Anterior cingulate cortex (tissue), 58 donors: ENCODE measurements around the gene ZNF747.
A peak's percentile ranks its signal among the peaks of the same experiment; 100 is the strongest.
"Not testable (repeated sequence)": the region's sequence is repeated elsewhere in the genome, so short reads cannot be mapped to it uniquely, and the experiment has no call there.

Source experiments
- DNase-seq, 58 donors: peaks; one replicate each; lab custom pipeline; 2025; lab: John Stamatoyannopoulos, UW

Gene ZNF747

DNA sequence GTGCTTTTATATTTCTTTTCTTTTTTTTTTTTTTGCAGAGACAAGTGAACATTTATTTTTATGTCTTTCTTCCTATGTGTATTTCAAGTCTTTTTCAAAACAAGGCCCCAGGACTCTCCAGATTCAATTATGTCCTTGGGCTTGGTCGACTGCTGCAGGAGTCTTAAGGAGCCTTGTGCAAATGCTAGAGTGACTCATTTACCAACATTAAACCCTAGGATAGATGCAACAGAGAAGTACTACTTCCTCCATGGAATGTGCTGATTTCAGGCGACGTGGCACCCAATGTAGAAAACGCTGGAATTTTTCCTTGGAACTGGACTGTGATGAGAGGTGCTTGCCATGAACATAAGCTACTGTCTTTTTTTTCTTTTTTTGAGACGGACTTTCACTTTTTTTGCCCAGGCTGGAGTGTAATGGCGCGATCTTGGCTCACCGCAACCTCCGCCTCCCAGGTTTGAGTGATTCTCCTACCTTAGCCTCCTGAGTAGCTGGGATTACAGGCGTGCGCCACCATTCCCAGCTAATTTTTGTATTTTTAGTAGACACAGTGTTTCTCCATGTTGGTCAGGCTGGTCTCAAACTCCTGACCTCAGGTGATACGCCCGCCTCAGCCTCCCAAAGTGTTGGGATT lies 1.9 kb upstream of the ZNF747 start:
- not testable (repeated sequence) for DNase-seq

DNA sequence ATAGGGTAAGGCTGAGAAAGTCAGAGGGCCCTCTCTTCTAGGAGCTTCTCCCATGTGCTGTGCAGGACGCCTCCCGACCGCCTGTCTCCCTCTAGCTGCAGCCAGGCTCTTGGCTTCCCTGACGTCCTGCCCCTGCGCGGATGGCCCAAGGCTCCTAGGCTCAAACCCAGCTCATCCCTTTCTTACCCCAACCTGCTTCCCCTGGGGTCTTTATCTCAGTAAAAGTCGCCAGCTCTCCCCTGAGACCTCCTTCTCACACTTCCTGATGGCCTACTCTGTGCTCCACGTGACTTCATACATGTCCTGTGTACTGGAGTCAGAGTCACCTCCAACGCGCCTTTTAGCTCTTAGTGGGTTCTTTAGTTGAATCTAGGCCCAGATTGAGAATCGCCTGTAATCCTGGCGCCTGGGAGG lies 1.1 kb upstream of the ZNF747 start:
- peak in 40 of 58 donors; percentile 6 to 57 (median 25) for DNase-seq

GRCh38 chr16:30535106-30535776 lies 583 bp upstream of the ZNF747 start:
- peak in 2 of 58 donors; percentile 31 to 58 for DNase-seq

GRCh38 chr16:30533748-30534367 lies 800 bp downstream of the ZNF747 start:
- no peak for DNase-seq

DNA sequence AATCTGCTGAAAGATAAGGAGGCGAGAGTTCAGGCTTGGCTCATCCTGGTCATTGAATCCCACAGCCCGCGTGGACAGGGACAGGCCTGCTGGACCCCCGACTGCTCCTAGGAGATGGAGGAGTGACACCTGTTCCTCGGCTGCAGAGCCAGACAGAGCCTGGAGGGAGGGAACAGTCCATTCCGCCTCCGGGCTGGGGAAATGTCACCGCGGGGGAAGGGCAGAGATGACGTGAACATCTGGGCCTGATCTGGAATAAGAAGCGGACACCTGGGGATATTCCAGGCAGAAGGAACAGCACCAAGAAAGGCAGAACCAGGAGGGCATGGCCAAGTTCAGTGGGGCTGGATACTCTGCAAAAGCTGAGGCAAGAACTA lies 1.5 kb downstream of the ZNF747 start:
- DNase-seq, result no peak

- no peak for DNase-seq
Observed at GRCh38 chr16:30532285-30533145, 2.1 kb downstream of the ZNF747 start.

- DNase-seq, result no peak
Observed at GRCh38 chr16:30530163-30531037, 4.3 kb downstream of the ZNF747 start.

GRCh38 chr16:30528799-30529457 lies 5.7 kb downstream of the ZNF747 start:
- DNase-seq, result no peak

DNA sequence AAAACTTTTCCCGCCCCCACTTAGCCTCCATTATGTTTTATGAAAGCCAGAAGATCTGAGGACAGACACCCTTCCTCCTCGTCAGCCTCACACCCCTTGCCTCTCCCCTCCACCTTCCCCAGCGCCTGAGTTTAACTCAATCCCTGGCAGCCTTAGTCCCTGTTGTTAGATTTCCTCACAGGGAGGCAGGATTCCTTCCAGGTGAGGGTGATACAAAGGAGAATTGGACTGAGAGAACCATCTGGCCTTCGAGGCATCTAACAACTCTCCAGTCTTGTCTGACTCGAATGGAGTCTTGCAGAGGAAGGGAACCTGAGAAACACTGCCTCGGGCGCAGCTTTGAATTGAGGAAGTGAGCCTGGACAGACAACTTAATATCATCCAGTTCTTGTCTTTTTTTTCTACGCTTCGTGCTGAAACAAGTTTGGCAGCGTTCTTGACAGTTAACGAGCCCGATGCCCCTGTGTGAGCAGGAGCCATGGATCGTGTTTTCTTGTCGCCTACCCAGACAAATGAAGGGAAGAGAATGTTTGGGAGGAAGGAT lies 7.0 kb downstream of the ZNF747 start:
- DNase-seq, result peak in 7 of 58 donors; percentile 24 to 65 (median 39)

DNA sequence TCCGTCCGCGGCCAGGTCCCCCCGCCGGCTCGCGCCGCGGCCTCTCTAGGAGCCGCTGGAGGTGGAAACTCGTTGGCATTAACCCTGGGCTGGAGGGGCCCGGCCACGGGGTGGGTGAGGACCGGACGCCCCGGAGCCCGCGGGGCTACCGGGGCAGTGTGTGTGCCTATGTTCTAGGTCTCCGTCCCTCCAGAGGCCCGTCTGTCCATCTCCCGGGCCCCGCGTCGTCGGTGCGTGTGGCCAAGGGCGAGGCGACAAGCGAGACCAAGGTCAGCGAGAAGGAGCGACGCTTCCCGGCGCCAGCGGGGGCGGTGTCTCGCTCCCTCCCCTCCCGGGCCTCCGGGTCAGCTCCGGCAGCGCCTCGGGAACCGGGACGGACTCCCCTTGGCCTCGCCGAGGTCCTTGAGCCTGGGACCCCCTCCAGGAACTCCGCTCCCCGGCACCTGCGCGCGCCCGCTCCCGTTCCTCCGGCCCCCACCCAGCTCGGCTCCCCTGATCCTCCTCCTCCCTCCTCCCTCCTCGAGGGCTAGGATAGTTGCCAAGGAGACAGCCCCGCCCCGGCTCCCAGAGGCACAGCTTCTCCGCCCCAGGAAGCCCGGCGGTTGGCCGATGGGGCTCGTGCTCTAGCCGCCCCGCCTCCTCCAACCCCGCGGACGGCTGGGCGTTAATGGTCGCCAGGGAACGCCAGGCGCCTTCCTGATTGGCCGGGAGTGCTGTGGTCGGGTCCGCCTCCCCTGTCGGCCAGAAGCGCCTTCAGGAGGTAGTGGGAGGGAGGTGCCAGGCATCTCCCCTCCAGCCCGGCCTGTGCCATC lies 7.6 kb downstream of the ZNF747 start:
- DNase-seq, result peak; percentile 87 to 99 (median 97)

GRCh38 chr16:30526137-30526822 lies 8.4 kb downstream of the ZNF747 start, which contains the start of gene ZNF768:
TSS of gene ZNF768 (minus strand) at chr16:30526566. CDS start at chr16:30526413, 153 bp downstream.
- DNase-seq, result peak in 31 of 58 donors; percentile 29 to 87 (median 72)

DNA sequence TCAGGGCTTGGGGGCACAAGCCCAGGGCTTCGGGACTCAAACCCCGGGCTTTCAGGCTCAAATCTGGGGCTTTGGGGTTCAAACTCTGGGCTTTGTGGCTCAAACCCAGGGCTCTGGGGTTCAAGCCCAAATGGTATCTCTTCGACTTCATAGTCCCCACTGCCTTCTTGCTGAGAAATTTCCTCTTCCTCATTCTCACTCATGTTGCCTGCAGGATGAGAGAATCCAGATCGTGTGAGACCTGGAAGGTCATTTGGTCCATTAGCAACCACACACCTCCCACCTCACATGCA lies 8.9 kb downstream of the ZNF747 start:
- DNase-seq, result no peak

- DNase-seq, result no peak
Observed at GRCh38 chr16:30524575-30525568, 9.8 kb downstream of the ZNF747 start.

- DNase-seq, result peak in 2 of 58 donors; percentile 9 to 18
Observed at GRCh38 chr16:30523768-30524574, 10.7 kb downstream of the ZNF747 start.

DNA sequence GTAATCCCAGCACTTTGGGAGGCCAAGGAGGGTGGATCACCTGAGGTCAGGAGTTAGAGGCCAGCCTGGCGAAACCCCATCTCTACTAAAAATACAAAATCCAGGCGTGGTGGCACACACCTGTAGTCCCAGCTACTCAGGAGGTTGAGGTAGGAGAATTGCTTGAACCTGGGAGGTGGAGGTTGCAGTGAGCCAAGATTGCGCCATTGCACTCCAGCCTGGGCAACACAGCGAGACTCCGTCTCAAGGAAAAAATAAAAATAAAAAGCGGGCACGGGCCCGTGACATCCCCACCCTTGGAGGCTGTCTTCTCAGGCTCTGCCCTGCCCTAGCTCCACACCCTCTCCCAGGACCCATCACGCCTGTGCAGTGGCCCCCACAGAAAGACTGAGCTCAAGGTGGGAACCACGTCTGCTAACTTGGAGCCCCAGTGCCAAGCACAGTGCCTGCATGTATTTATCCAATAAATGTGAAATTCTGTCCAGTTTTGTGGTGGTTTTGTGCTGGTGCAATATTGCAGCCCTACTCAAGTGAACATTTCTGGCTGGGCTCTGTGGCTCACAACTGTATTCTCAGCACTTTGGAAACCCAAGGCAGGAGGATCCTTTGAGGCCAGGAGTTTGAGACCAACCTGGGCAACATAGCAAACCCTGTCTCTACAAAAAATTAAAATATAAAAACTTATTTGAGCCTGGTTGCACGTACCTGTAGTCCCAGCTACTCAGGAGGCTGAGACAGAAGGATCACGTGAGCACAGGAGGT lies 11.8 kb downstream of the ZNF747 start:
- not testable (repeated sequence) for DNase-seq
